Smooth muscle cell (in vitro differentiated cells): ENCODE data around the gene SORL1. TPM values are rescaled to one million over a fixed set of nuclear protein-coding genes. Genes with fewer than 3 reads are reported as not detected.

Source experiments
- DNase-seq: peaks from one replicate; lab custom pipeline; 2025; ENCODE audit not compliant: unreplicated experiment; lab: John Stamatoyannopoulos, UW
- H2AFZ ChIP-seq: fragments of 200-600 bp; sonication (generic); 2 replicates; pipeline ENCODE4 v1.6.0; 2016; ENCODE audit warnings: antibody characterized with exemption, low read depth, mild to moderate bottlenecking
- H3F3A ChIP-seq: fragments of 200-600 bp; sonication (generic); 2 replicates; pipeline ENCODE4 v1.6.0; 2017; ENCODE audit warnings: antibody characterized with exemption, low read depth
- H3K27ac ChIP-seq: fragments of 200-600 bp; sonication (generic); 2 replicates; pipeline ENCODE4 v1.5.1; 2016; ENCODE audit warnings: low read depth, mild to moderate bottlenecking
- H3K27me3 ChIP-seq: fragments of 200-600 bp; sonication (generic); 2 replicates; pipeline ENCODE4 v1.6.1; 2016; ENCODE audit warnings: low read depth, mild to moderate bottlenecking
- H3K36me3 ChIP-seq: fragments of 200-600 bp; sonication (generic); 2 replicates; pipeline ENCODE4 v1.5.1; 2016; ENCODE audit warnings: low read depth
- H3K4me1 ChIP-seq: fragments of 200-600 bp; sonication (generic); 2 replicates; pipeline ENCODE4 v1.5.1; 2016; ENCODE audit warnings: low read depth
- H3K4me2 ChIP-seq: fragments of 200-600 bp; sonication (generic); 2 replicates; pipeline ENCODE4 v1.6.0; 2016; ENCODE audit warnings: mild to moderate bottlenecking
- H3K4me3 ChIP-seq: fragments of 200-600 bp; sonication (generic); 2 replicates; pipeline ENCODE4 v1.5.1; 2016; ENCODE audit warnings: mild to moderate bottlenecking
- H3K79me2 ChIP-seq: fragments of 200-600 bp; sonication (generic); 2 replicates; pipeline ENCODE4 v1.6.0; 2016; ENCODE audit warnings: low read depth, mild to moderate bottlenecking
- H3K9ac ChIP-seq: fragments of 200-600 bp; sonication (generic); 2 replicates; pipeline ENCODE4 v1.6.0; 2016; ENCODE audit warnings: low read depth
- H3K9me3 ChIP-seq: fragments of 200-600 bp; sonication (generic); replicated peaks from 2 replicates; pipeline ENCODE4 v1.5.1; 2016; ENCODE audit warnings: low read depth
- H4K20me1 ChIP-seq: fragments of 200-600 bp; sonication (generic); 2 replicates; pipeline ENCODE4 v1.6.0; 2016; ENCODE audit warnings: low read depth
- WGBS: methylation state at CpG from one replicate; pipeline ENCODE4 v1.1.7; 2016; ENCODE audit warnings: low lambda C conversion rate; 5-methylcytosine and 5-hydroxymethylcytosine counted together
- polyA plus RNA-seq: library from polyadenylated mRNA; unstranded; fragments of >200 nt; fragmentation: Nextera tagmentation; extraction: Ambion mirVana; gene quantifications from 2 replicates; pipeline ENCODE4 v1.2.1, GENCODE V29; 2016
- total RNA-seq: library from RNA; depleted of rRNA; stranded (reverse); fragments of >200 nt; gene quantifications from 2 replicates; pipeline ENCODE4 v1.2.3, GENCODE V29; 2014
- TF ChIP-seq, protein P1 (sequence below): fragments of 200-600 bp; sonication (generic); IDR thresholded peaks from 2 replicates; pipeline ENCODE4 v1.5.1; 2017; ENCODE audit warnings: borderline replicate concordance, mild to moderate bottlenecking, antibody characterized with exemption; ENCODE audit not compliant: insufficient read depth, poor library complexity, severe bottlenecking

Gene SORL1
- total and polyA plus RNA-seq, 2 experiments from 2014 or later = 1.2 to 5.8 TPM

DNA sequence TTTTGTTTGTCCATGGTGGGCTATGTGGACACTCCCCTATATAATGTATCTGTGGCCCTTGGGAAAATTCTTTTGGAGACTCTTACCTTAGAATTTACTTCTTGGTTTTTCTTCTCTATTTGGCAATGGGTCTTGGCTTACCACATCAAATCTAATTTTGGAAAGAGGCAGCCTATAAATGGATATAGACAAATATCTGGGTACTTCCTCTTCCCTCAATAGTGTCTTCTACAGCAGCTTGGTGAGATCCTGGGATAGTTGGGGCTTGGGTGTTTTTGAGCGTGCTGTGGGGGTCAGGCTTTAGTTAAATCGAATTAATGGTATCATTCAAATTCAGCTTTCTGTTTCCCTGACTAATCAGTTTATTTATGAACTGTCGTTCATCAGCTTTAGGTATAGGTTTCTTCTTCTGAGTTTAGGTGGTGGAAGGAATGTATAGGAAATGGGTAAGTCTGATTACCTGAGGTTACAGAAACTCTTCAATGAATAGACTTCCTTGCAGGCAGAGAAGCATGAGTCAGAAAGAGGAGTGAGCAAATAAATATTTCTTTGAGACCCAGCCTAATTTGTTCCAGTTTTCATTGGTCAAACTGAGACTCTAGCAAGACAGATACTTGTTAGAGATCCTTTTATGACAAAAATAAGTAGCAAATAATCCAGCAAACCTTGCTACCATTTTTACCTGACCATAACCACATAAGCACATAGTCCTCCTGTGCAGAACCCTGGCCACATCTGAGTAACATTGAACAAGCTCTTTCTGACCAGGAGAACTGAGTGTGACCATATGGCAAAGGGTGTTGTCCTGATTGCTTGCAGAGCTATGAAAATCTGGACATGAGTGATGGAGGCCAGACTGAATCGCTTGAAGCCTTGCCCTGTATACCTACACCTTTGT, 69.3 kb downstream of the SORL1 start:
- no peaks in the 10 kb centered on the region for H3K36me3 ChIP-seq
- 97% methylated on average over 4 of the region's 4 CpGs for WGBS
- H3K27ac ChIP-seq = no peak overlapping the region
- H4K20me1 ChIP-seq = no peaks in the 10 kb centered on the region
- no peaks in the 10 kb centered on the region for H3F3A ChIP-seq
- TF ChIP-seq, protein P1, sequence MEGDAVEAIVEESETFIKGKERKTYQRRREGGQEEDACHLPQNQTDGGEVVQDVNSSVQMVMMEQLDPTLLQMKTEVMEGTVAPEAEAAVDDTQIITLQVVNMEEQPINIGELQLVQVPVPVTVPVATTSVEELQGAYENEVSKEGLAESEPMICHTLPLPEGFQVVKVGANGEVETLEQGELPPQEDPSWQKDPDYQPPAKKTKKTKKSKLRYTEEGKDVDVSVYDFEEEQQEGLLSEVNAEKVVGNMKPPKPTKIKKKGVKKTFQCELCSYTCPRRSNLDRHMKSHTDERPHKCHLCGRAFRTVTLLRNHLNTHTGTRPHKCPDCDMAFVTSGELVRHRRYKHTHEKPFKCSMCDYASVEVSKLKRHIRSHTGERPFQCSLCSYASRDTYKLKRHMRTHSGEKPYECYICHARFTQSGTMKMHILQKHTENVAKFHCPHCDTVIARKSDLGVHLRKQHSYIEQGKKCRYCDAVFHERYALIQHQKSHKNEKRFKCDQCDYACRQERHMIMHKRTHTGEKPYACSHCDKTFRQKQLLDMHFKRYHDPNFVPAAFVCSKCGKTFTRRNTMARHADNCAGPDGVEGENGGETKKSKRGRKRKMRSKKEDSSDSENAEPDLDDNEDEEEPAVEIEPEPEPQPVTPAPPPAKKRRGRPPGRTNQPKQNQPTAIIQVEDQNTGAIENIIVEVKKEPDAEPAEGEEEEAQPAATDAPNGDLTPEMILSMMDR = no peak
- H3K4me2 ChIP-seq = no peak overlapping the region
- no peak overlapping the region for H2AFZ ChIP-seq
- no peaks in the 10 kb centered on the region for H3K9me3 ChIP-seq
- no peak overlapping the region for H3K4me3 ChIP-seq
- no peak overlapping the region for H3K9ac ChIP-seq
- H3K79me2 ChIP-seq = no peaks in the 10 kb centered on the region
- no peaks in the 10 kb centered on the region for H3K27me3 ChIP-seq
- no peak for DNase-seq
- H3K4me1 ChIP-seq = no peaks in the 10 kb centered on the region

DNA sequence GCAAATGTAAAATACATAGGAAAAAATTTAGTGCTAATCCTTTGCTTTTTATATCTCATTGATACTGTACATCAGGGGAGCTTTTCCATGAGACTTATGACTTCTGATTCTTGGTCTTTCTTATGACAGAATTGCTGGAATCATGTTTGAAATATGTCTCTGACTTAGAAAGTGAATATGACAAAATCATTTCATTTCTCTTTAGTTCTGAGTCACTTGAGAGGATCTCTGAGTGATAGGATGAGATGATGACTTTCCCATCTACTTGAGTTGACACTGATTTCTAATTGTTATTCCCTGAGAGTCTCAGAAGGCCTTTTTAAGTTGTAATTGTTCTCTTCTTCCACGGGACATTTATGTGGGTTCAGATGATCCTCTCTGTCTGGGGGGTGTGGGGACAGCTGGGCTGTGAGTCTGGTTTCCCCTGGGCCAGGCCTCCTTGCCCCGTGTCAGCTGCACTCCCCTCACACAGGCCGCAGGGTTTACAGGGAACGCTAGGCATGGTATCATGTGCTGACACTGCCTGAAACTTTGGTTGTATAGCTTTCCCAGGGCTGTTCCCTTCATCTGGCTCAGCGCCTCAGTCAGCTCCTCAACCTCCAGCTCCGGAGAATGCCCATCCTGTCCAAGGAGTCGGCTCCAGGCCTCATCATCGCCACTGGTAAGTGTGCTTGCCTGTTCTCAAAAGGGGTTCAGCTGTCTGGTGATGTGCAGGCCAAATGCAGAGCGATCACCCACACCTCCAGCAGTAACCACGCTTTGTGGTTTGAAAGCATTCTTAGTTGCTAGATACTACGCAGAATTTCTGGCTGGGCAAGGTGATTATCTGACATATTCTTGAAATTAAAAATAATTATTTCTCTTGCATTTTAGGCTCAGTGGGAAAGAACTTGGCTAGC, 70.2 kb downstream of the SORL1 start:
- DNase-seq = no peak
- Histone ChIP-seq H3K9me3 (no peaks in the 10 kb centered on the region), H3K27me3 (no peaks in the 10 kb centered on the region), H2AFZ (no peak overlapping the region), H4K20me1 (no peaks in the 10 kb centered on the region), H3K4me2 (no peak overlapping the region), H3K79me2 (no peaks in the 10 kb centered on the region), H3K4me1 (no peaks in the 10 kb centered on the region), H3K36me3 (no peaks in the 10 kb centered on the region), H3K4me3 (no peak overlapping the region), H3K27ac (no peak overlapping the region), H3K9ac (no peak overlapping the region), H3F3A (no peaks in the 10 kb centered on the region)
- WGBS = 89% methylated on average over 11 of the region's 11 CpGs
- TF ChIP-seq, protein P1 = no peak

DNA sequence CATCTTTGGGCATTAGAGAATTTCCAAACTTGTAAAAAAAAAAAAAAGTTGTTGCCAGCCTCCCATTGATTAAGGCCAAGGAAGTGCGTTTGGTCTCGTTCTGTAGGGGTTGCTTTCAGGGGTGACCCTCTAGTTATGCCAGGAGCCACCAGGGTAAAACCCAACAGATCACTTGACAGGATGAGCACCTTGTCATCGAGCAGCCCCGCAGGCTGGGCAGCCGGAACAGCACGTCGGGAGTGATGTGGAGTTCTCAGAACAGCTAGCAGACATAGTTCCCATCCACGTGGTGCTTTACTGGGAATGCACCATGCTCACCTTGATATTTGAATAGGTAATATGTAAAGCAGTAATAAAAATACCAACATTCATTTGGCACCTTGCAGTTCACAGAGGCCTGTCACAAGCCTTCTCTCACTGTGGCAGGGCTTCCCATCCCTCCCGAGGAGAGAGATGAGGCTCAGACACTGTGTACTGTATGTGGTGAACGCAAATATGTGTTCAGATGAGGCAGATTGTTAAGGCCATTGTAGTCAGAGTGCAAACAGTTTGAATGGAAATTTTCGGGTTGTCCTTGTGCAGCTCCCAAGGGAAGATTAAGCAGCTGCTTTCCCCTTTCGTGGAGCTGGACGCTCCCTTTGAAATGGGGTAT, 71.6 kb downstream of the SORL1 start:
- DNase-seq = no peak
- Histone ChIP-seq H3K9ac (no peak overlapping the region), H3K79me2 (no peaks in the 10 kb centered on the region), H3K9me3 (no peaks in the 10 kb centered on the region), H3K4me1 (no peaks in the 10 kb centered on the region), H3K36me3 (no peaks in the 10 kb centered on the region), H3K4me2 (no peak overlapping the region), H3F3A (no peaks in the 10 kb centered on the region), H2AFZ (no peak overlapping the region), H3K27me3 (no peaks in the 10 kb centered on the region), H4K20me1 (no peaks in the 10 kb centered on the region), H3K4me3 (no peak overlapping the region), H3K27ac (no peak overlapping the region)
- TF ChIP-seq, protein P1 = no peak
- WGBS = 72% methylated on average over 13 of the region's 13 CpGs
